H1 (cell line): Measurements from ENCODE around the gene CHD1. TPM values are rescaled to one million over a fixed set of nuclear protein-coding genes. Genes with fewer than 3 reads are reported as not detected.

Experiments
- CTCF ChIA-PET: fragments of 300-600 bp; sonication (Branson Sonifier 250); formaldehyde crosslinking; loops from one replicate; lab custom pipeline; 2021; ENCODE audit not compliant: partially characterized antibody; lab: Charles Lee
- POLR2A ChIA-PET: fragments of 300-600 bp; sonication (Branson Sonifier 250); formaldehyde crosslinking; loops from one replicate; lab custom pipeline; 2021; ENCODE audit warnings: inconsistent platforms; ENCODE audit not compliant: partially characterized antibody; lab: Charles Lee
- DNase-seq, 2 experiments: peaks; one replicate each; pipeline versions ENCODE4 v3.0.0 to v3.0.0-alpha.2; 2010 to 2022; ENCODE audit warnings: low spot score in 2 of 2, low read depth in 1 of 2, mixed read lengths in 1 of 2
- FAIRE-seq: peaks from 2 replicates; lab custom pipeline; 2011; peaks lifted over from hg19 to GRCh38; lab: Jason Lieb, UNC
- H2AFZ ChIP-seq: 2 replicates; pipeline ENCODE4 v1.8.1; 2012; ENCODE audit warnings: low read length, inconsistent platforms
- H2AK5ac ChIP-seq: 2 replicates; pipeline ENCODE4 v1.6.1; 2013; ENCODE audit warnings: low read depth, low read length
- H2BK120ac ChIP-seq: replicated peaks from 2 replicates; pipeline ENCODE3; 2013; ENCODE audit warnings: low read depth, low read length, inconsistent platforms
- H2BK12ac ChIP-seq: 2 replicates; pipeline ENCODE4 v1.6.1; 2013; ENCODE audit warnings: low read depth, low read length
- H2BK15ac ChIP-seq: 2 replicates; pipeline ENCODE4 v1.6.1; 2013; ENCODE audit warnings: low read length
- H2BK20ac ChIP-seq: 2 replicates; pipeline ENCODE4 v1.6.1; 2013; ENCODE audit warnings: low read length
- H2BK5ac ChIP-seq: 2 replicates; pipeline ENCODE4 v1.6.1; 2013; ENCODE audit warnings: low read depth, low read length
- H3K14ac ChIP-seq: 2 replicates; pipeline ENCODE4 v1.6.1; 2013; ENCODE audit warnings: inconsistent platforms; ENCODE audit not compliant: insufficient read length
- H3K18ac ChIP-seq: 2 replicates; pipeline ENCODE4 v1.6.1; 2013; ENCODE audit warnings: low read length; ENCODE audit errors: extremely low read depth
- H3K23ac ChIP-seq: 2 replicates; pipeline ENCODE4 v1.6.1; 2013; ENCODE audit warnings: inconsistent platforms; ENCODE audit not compliant: insufficient read length
- H3K23me2 ChIP-seq: 2 replicates; pipeline ENCODE4 v1.6.1; 2013; ENCODE audit warnings: low read depth, low read length
- H3K27ac ChIP-seq: 2 replicates; pipeline ENCODE4 v1.6.1; 2011; ENCODE audit warnings: low read depth, low read length, inconsistent platforms
- H3K27me3 ChIP-seq, 4 experiments: replicated peaks in 1 of 4; 1 replicate in 1 of 4; 2 replicates in 3 of 4; pipeline versions ENCODE4 v1.6.1 to v1.8.1; 2011 to 2013; ENCODE audit warnings: low read length in 3 of 4, mild to moderate bottlenecking in 3 of 4, inconsistent platforms in 2 of 4, mixed read lengths in 2 of 4, moderate library complexity in 1 of 4; ENCODE audit not compliant: control insufficient read depth in 3 of 4, insufficient read depth in 3 of 4; ENCODE audit errors: extremely low read depth in 1 of 4
- H3K36me3 ChIP-seq, 4 experiments: 2 replicates each; pipeline versions ENCODE4 v1.6.1 to v1.8.1; 2011 to 2013; ENCODE audit warnings: mild to moderate bottlenecking in 4 of 4, low read length in 3 of 4, moderate library complexity in 2 of 4, control low read depth in 1 of 4, inconsistent platforms in 1 of 4; ENCODE audit not compliant: insufficient read depth in 4 of 4, control insufficient read depth in 2 of 4
- H3K4ac ChIP-seq: replicated peaks from 2 replicates; pipeline ENCODE3; 2013; ENCODE audit warnings: low read length, low read depth, mixed read lengths, inconsistent platforms; ENCODE audit not compliant: insufficient read length
- H3K4me1 ChIP-seq, 4 experiments: replicated peaks in 1 of 4; 1 replicate in 1 of 4; 2 replicates in 3 of 4; pipeline versions ENCODE4 v1.6.1 to v1.8.1; 2011 to 2013; ENCODE audit warnings: low read length in 3 of 4, inconsistent platforms in 2 of 4, mixed read lengths in 1 of 4; ENCODE audit not compliant: insufficient read depth in 4 of 4, control insufficient read depth in 3 of 4
- H3K4me2 ChIP-seq, 2 experiments: 2 replicates each; pipeline versions ENCODE4 v1.6.1 to v1.8.1; 2011 to 2013; ENCODE audit warnings: low read depth in 2 of 2, low read length in 2 of 2, control low read depth in 1 of 2, inconsistent platforms in 1 of 2, mild to moderate bottlenecking in 1 of 2; ENCODE audit not compliant: insufficient read depth in 1 of 2
- H3K4me3 ChIP-seq, 4 experiments: fragments of 200-600, 300-600 bp in 1 of 4; sonication (generic), shearing (Covaris generic), sonication (Bioruptor Twin) in 1 of 4; 2 replicates each; pipeline versions ENCODE4 v1.5.1 to v1.8.1; 2011 to 2016; ENCODE audit warnings: low read length in 4 of 4, low read depth in 3 of 4, control low read depth in 2 of 4, inconsistent platforms in 2 of 4, mild to moderate bottlenecking in 2 of 4, mixed read lengths in 1 of 4, moderate library complexity in 1 of 4; ENCODE audit not compliant: insufficient read depth in 2 of 4; ENCODE audit errors: extremely low read depth in 1 of 4
- H3K56ac ChIP-seq: replicated peaks from 2 replicates; pipeline ENCODE3; 2013; ENCODE audit warnings: low read depth, mild to moderate bottlenecking, mixed read lengths, low read length, inconsistent platforms; ENCODE audit not compliant: insufficient read length
- H3K79me1 ChIP-seq: 2 replicates; pipeline ENCODE4 v1.6.1; 2013; ENCODE audit warnings: low read depth, low read length, control low read depth
- H3K79me2 ChIP-seq, 2 experiments: 2 replicates each; pipeline versions ENCODE4 v1.6.1 to v1.8.1; 2012 to 2013; ENCODE audit warnings: low read length in 2 of 2, mild to moderate bottlenecking in 2 of 2, inconsistent platforms in 1 of 2; ENCODE audit not compliant: insufficient read depth in 2 of 2, control insufficient read depth in 1 of 2
- H3K9ac ChIP-seq, 4 experiments: replicated peaks in 1 of 4; 1 replicate in 1 of 4; 2 replicates in 3 of 4; pipeline versions ENCODE4 v1.6.1 to v1.8.1; 2011 to 2013; ENCODE audit warnings: low read depth in 3 of 4, low read length in 3 of 4, control low read depth in 2 of 4, mild to moderate bottlenecking in 2 of 4, moderate library complexity in 2 of 4, inconsistent platforms in 1 of 4; ENCODE audit errors: extremely low read depth in 1 of 4
- H3K9me3 ChIP-seq, 2 experiments: 2 replicates each; pipeline versions ENCODE4 v1.6.1 to v1.8.1; 2012 to 2013; ENCODE audit warnings: mild to moderate bottlenecking in 2 of 2, moderate library complexity in 2 of 2, control low read depth in 1 of 2, inconsistent platforms in 1 of 2, low read depth in 1 of 2, low read length in 1 of 2, mixed read lengths in 1 of 2; ENCODE audit not compliant: insufficient read depth in 2 of 2
- H4K20me1 ChIP-seq, 2 experiments: replicated peaks in 1 of 2; 2 replicates each; pipeline versions ENCODE3 to v1.8.1; 2011 to 2013; ENCODE audit warnings: inconsistent platforms in 2 of 2, low read length in 2 of 2, mild to moderate bottlenecking in 1 of 2; ENCODE audit not compliant: insufficient read depth in 2 of 2, control insufficient read depth in 1 of 2
- H4K5ac ChIP-seq: 2 replicates; pipeline ENCODE4 v1.6.1; 2013; ENCODE audit warnings: low read length, low read depth, mixed read lengths, inconsistent platforms; ENCODE audit not compliant: insufficient read length
- H4K8ac ChIP-seq: 2 replicates; pipeline ENCODE4 v1.8.0; 2013; ENCODE audit warnings: mild to moderate bottlenecking, moderate library complexity, low read length, inconsistent platforms; ENCODE audit not compliant: insufficient read depth; ENCODE audit errors: extremely low read depth
- H4K91ac ChIP-seq: replicated peaks from 2 replicates; pipeline ENCODE3; 2013; ENCODE audit warnings: low read length, mixed read lengths, inconsistent platforms; ENCODE audit not compliant: insufficient read length
- BCL11A ChIP-seq, 2 experiments: IDR thresholded peaks; one replicate each; pipeline ENCODE4 v1.6.1; 2011; ENCODE audit warnings: low read depth in 2 of 2, low read length in 2 of 2, mild to moderate bottlenecking in 2 of 2
- CTCF ChIP-seq, 3 experiments: IDR thresholded peaks; 1 replicate in 2 of 3; 2 replicates in 1 of 3; pipeline versions ENCODE4 v1.5.1 to v1.6.1; 2011; ENCODE audit warnings: low read length in 3 of 3, mild to moderate bottlenecking in 3 of 3, inconsistent platforms in 2 of 3, low read depth in 1 of 3, moderate library complexity in 1 of 3; ENCODE audit not compliant: insufficient read depth in 1 of 3; ENCODE audit errors: control extremely low read depth in 1 of 3
- RAD21 ChIP-seq, 2 experiments: IDR thresholded peaks in 1 of 2; conservative IDR thresholded peaks in 1 of 2; 2 replicates each; pipeline ENCODE4 v1.6.1; 2011; ENCODE audit warnings: low read depth in 2 of 2, low read length in 2 of 2, improper control_type of control experiment in 1 of 2, inconsistent platforms in 1 of 2, mild to moderate bottlenecking in 1 of 2, moderate library complexity in 1 of 2
- TAF1 ChIP-seq: IDR thresholded peaks from 2 replicates; pipeline ENCODE4 v1.6.1; 2011; ENCODE audit warnings: mild to moderate bottlenecking, low read depth, low read length
- WGBS, 2 experiments: shearing (Covaris generic) in 1 of 2; methylation state at CpG; one replicate each; pipeline versions ENCODE4 v1.1.6 to v1.1.7; 2013 to 2015; ENCODE audit warnings: low lambda C conversion rate in 2 of 2, mixed read lengths in 2 of 2, inconsistent platforms in 1 of 2, low coverage in 1 of 2, missing lambda C conversion rate in 1 of 2; ENCODE audit not compliant: insufficient replicate concordance in 2 of 2, insufficient coverage in 1 of 2, insufficient read length in 1 of 2; ENCODE audit errors: extremely low coverage in 1 of 2, missing lambda C conversion rate in 1 of 2; 5-methylcytosine and 5-hydroxymethylcytosine counted together
- polyA plus RNA-seq, 7 experiments: library from polyadenylated mRNA; depleted of rRNA in 3 of 7; stranded (reverse) in 5 of 7; unstranded in 2 of 7; fragments of >200 nt in 5 of 7; fragments of 200-250 nt in 2 of 7; gene quantifications; 1 replicate in 5 of 7; 2 replicates in 1 of 7; 4 replicates in 1 of 7; pipeline versions ENCODE4 v1.2.1 to v1.2.3, GENCODE V29; 2011 to 2013; ENCODE audit warnings: missing spikeins in 2 of 7, mixed read lengths in 2 of 7
- total RNA-seq: library from RNA; stranded (reverse); fragmentation: NEBNext Ultra II Directional; extraction: Animal tissue kit (Norgen Biotek cat#: 25700); gene quantifications from 2 replicates; pipeline ENCODE4 v1.2.1, GENCODE V29; 2021

The CHD1 gene
- total and polyA plus RNA-seq, 2 of the 8 experiments (the other 6 are each of a cell fraction or from before 2014, with no cell fraction given) = 15.6 to 53.0 TPM

- Histone ChIP-seq H2BK20ac (no peak overlapping the region), H2BK120ac (no peak overlapping the region), H2AK5ac (no peak overlapping the region), H3K23ac (no peak overlapping the region), H3K79me1 (no peaks in the 10 kb centered on the region), H3K14ac (no peak overlapping the region), H4K20me1 (no peaks in the 10 kb centered on the region), H2BK15ac (no peak overlapping the region), H3K23me2 (no peaks in the 10 kb centered on the region), H4K91ac (no peak overlapping the region), H3K4me2 (no peak overlapping the region), H2AFZ (no peak overlapping the region), H3K9me3 (no peaks in the 10 kb centered on the region), H3K9ac (no peak overlapping the region), H2BK12ac (no peak overlapping the region), H3K79me2 (no peaks in the 10 kb centered on the region), H4K8ac (no peak overlapping the region), H3K4me3 (no peak overlapping the region), H4K5ac (no peak overlapping the region), H3K18ac (no peak overlapping the region), H3K27me3 (peaks cover 0 to 1% (median 0%) of the 10 kb centered on the region in 4 experiments; a peak in 1 of 7 replicates), H3K27ac (no peak overlapping the region), H3K4ac (no peak overlapping the region), H2BK5ac (no peak overlapping the region), H3K56ac (no peak overlapping the region), H3K4me1 (no peaks in the 10 kb centered on the region; a peak in 1 of 7 replicates), H3K36me3 (no peaks in the 10 kb centered on the region)
- ChIA-PET CTCF (interaction anchor here (0.8 to 3.9 kb wide), 3 partner anchors 8 to 1529 kb away, joined by 4 to 18 read pairs (median 5); no protein-coding TSS in a partner anchor), POLR2A (no interaction called here)
- FAIRE-seq (peak; percentile 97), DNase-seq (no peak)
- TF ChIP-seq CTCF (IDR thresholded peaks at IDR 0.05; ENCODE audit: control extremely low read depth in 1 of 3, insufficient read depth in 1 of 3, low read depth in 1 of 3, low read length in 3 of 3) (peak in 2 of 3 experiments; percentile 49 to 54; a peak in 3 of 4 replicates), BCL11A (IDR thresholded peaks at IDR 0.05; ENCODE audit: low read depth in 2 of 2, low read length in 2 of 2) (no peak), TAF1 (no peak), RAD21 (IDR thresholded peaks at IDR 0.05 in 1 of 2, conservative IDR thresholded peaks at IDR 0.05 in 1 of 2; ENCODE audit: low read depth in 2 of 2, low read length in 2 of 2) (peak; percentile 92 to 93)
- WGBS, 2 experiments = 56% methylated on average over 1 of the region's 1 CpG; no CpG with 5 or more reads in 1 of the 2 experiments
Observed at GRCh38 chr5:98827161-98827560, 101.6 kb downstream of the CHD1 start.
